HUES6 (cell line): ENCODE measurements around the gene TNS1.
A peak's percentile ranks its signal among the peaks of the same experiment; 100 is the strongest.

Experiments
- H3K27ac ChIP-seq: 2 replicates; pipeline ENCODE4 v1.7.0; 2013; ENCODE audit warnings: low read depth, mild to moderate bottlenecking, low read length, inconsistent platforms
- H3K27me3 ChIP-seq: 2 replicates; pipeline ENCODE4 v1.6.1; 2013; ENCODE audit warnings: low read length; ENCODE audit not compliant: control insufficient read depth, insufficient read depth
- H3K36me3 ChIP-seq: 2 replicates; pipeline ENCODE4 v1.6.1; 2013; ENCODE audit warnings: low read length; ENCODE audit not compliant: control insufficient read depth, insufficient read depth
- H3K4me1 ChIP-seq: 2 replicates; pipeline ENCODE4 v1.6.1; 2013; ENCODE audit warnings: low read length; ENCODE audit not compliant: control insufficient read depth, insufficient read depth
- H3K4me3 ChIP-seq: 2 replicates; pipeline ENCODE4 v1.5.1; 2013; ENCODE audit warnings: low read depth, low read length
- H3K9ac ChIP-seq: one replicate; pipeline ENCODE4 v1.6.1; 2013; ENCODE audit warnings: mild to moderate bottlenecking, low read length
- H3K9me3 ChIP-seq: 2 replicates; pipeline ENCODE4 v1.6.1; 2013; ENCODE audit warnings: low read depth, low read length; ENCODE audit not compliant: control insufficient read depth, insufficient read depth

The TNS1 gene

GRCh38 chr2:217986256-217986961, 16.4 kb downstream of the TNS1 start:
- Histone ChIP-seq H3K27me3 (no peaks in the 10 kb centered on the region), H3K27ac (no peak overlapping the region), H3K9me3 (peaks cover 4% of the 10 kb centered on the region; the same call in 1 of the 2 replicates), H3K4me3 (no peak overlapping the region), H3K9ac (no peak overlapping the region), H3K4me1 (peaks cover 12% of the 10 kb centered on the region), H3K36me3 (no peaks in the 10 kb centered on the region)

GRCh38 chr2:217983276-217984233, 19.2 kb downstream of the TNS1 start:
- Histone ChIP-seq H3K36me3 (no peaks in the 10 kb centered on the region), H3K27ac (no peak overlapping the region), H3K4me3 (no peak overlapping the region)

DNA sequence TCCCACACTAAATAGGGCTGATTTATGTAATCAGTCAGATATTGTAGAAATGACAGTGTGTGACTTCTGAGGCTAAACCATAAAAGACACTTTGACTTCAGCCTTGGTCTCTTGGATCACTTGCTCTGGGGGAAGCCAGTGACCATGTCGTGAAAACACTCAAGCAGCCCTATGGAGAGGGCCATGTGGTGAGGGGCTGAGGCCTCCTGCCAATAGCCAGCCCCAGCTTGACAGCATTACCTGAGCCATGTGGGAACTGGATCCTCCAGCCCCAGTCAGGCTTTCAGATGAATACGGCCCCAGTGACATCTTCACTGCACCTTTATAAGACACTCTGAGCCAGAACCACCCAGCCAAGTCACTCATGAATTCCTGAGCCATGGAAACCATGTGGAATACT, 20.8 kb downstream of the TNS1 start:
- Histone ChIP-seq H3K27me3 (peaks cover 15% of the 10 kb centered on the region), H3K9me3 (peaks cover 4% of the 10 kb centered on the region; the same call in 1 of the 2 replicates)

More at GRCh38 chr2:217983276-217984233, 19.2 kb downstream of the TNS1 start:
- H3K4me1 ChIP-seq, result peaks cover 19% of the 10 kb centered on the region
- H3K9ac ChIP-seq, result no peak overlapping the region
- H3K27me3 ChIP-seq, result peaks cover 3% of the 10 kb centered on the region; the same call in 1 of the 2 replicates
- peaks cover 4% of the 10 kb centered on the region; the same call in 1 of the 2 replicates for H3K9me3 ChIP-seq

GRCh38 chr2:217981084-217981730, 21.6 kb downstream of the TNS1 start:
- Histone ChIP-seq H3K9me3 (peaks cover 4% of the 10 kb centered on the region; the same call in 1 of the 2 replicates), H3K4me1 (peaks cover 17% of the 10 kb centered on the region)

More for the DNA sequence above, 20.8 kb downstream of the TNS1 start:
- no peak overlapping the region for H3K27ac ChIP-seq
- H3K36me3 ChIP-seq, result no peaks in the 10 kb centered on the region
- no peak overlapping the region for H3K9ac ChIP-seq
- no peak overlapping the region for H3K4me3 ChIP-seq
- peaks cover 17% of the 10 kb centered on the region for H3K4me1 ChIP-seq

DNA sequence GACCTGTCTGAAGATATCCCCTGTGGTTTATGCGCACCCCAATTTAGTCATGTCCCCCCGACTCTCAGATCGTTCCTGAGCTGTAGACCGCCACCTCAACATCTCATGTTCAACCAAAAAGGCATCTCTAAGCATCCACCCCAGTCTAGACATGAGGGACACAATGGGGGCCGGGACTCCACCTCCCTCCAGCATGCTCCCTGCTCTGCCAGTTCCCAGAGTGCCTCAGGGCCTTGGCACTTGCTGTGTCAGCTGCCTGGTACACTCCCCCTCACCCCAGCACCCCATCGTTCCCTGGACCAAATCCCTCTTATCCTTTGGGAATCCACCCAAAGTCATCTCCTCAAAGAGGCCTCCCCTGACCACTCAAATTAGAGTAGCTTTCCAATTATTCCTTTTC, 22.2 kb downstream of the TNS1 start:
- Histone ChIP-seq H3K27ac (no peak overlapping the region), H3K9ac (no peak overlapping the region), H3K4me1 (peaks cover 17% of the 10 kb centered on the region), H3K9me3 (peaks cover 4% of the 10 kb centered on the region; the same call in 1 of the 2 replicates), H3K36me3 (no peaks in the 10 kb centered on the region), H3K27me3 (peaks cover 21% of the 10 kb centered on the region), H3K4me3 (no peak overlapping the region)

More at GRCh38 chr2:217981084-217981730, 21.6 kb downstream of the TNS1 start:
- Histone ChIP-seq H3K27ac (no peak overlapping the region), H3K27me3 (peaks cover 20% of the 10 kb centered on the region), H3K4me3 (no peak overlapping the region), H3K36me3 (no peaks in the 10 kb centered on the region), H3K9ac (no peak overlapping the region)

DNA sequence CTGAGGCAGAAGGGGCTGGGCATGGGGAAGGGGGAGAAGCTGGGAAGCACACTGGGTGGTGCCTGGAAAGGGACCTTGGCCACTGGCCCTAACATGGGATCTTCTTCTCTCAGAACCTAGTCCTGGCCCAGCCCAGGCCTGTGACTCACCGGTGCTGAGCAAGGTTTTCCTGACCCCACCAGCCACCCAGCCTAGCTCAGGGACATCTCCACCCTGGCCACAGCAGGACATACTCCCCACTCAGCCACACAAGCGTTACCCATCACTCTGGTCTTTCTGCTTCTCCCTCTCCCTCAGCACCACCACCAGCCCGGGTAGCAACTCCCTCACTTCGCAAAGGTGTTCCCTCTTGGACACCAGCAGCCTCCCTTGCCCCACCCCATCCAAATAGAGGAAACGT, 22.8 kb downstream of the TNS1 start:
- no peak overlapping the region for H3K27ac ChIP-seq
- no peak overlapping the region for H3K4me3 ChIP-seq
- peaks cover 17% of the 10 kb centered on the region for H3K4me1 ChIP-seq
- H3K9ac ChIP-seq, result no peak overlapping the region
- no peaks in the 10 kb centered on the region for H3K36me3 ChIP-seq
- peaks cover 21% of the 10 kb centered on the region for H3K27me3 ChIP-seq
- peaks cover 4% of the 10 kb centered on the region; the same call in 1 of the 2 replicates for H3K9me3 ChIP-seq

- Histone ChIP-seq H3K27ac (no peak overlapping the region), H3K4me3 (peak overlapping the region; percentile 68), H3K9ac (peak overlapping the region; percentile 4), H3K9me3 (peaks cover 4% of the 10 kb centered on the region; the same call in 1 of the 2 replicates), H3K4me1 (peaks cover 17% of the 10 kb centered on the region), H3K36me3 (no peaks in the 10 kb centered on the region), H3K27me3 (peaks cover 21% of the 10 kb centered on the region)
Measured at GRCh38 chr2:217979151-217979811, 23.5 kb downstream of the TNS1 start.

GRCh38 chr2:217978536-217979150, 24.2 kb downstream of the TNS1 start:
- peak overlapping the region; percentile 68 for H3K4me3 ChIP-seq
- H3K9ac ChIP-seq, result peak overlapping the region; percentile 56

DNA sequence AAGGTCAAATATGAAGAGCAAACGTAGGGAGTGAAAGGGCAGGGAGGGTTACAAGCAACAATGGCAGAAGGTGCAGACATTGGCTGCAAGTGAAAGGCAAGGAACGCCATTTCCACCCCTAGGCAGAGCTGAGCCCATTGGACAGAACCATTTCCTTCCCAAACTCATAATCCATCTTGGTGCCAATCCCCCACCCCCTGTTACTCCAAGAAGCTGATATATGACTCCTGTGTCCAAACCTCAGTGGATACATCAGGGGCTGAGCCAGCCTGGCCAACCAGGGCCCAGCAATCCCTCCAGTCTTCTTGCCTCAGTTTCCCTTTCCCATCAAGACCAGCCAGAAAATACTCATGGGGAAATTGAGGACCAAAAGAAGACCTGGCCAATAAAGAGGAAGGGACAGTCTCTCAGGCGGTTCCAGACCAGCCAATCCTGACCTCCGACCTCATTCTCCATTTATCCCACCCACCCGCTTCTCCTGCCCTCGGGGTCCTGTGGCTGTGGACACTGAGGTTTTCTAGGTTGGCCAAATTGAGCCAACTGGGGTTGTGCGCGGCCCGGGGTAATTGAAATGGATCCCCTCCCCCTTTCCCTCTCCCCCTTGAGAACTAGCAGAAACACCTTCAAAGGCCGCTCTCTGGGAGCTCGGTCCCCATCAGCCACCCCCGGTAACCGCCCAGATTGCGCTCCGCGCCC, 24.8 kb downstream of the TNS1 start:
- H3K9ac ChIP-seq, result no peak overlapping the region

More at GRCh38 chr2:217978536-217979150, 24.2 kb downstream of the TNS1 start:
- H3K4me1 ChIP-seq, result peaks cover 17% of the 10 kb centered on the region
- no peaks in the 10 kb centered on the region for H3K36me3 ChIP-seq
- no peak overlapping the region for H3K27ac ChIP-seq
- peaks cover 4% of the 10 kb centered on the region; the same call in 1 of the 2 replicates for H3K9me3 ChIP-seq
- peaks cover 21% of the 10 kb centered on the region for H3K27me3 ChIP-seq

More for the DNA sequence above, 24.8 kb downstream of the TNS1 start:
- H3K36me3 ChIP-seq, result no peaks in the 10 kb centered on the region
- peak overlapping the region; percentile 68 for H3K4me3 ChIP-seq
- peaks cover 4% of the 10 kb centered on the region; the same call in 1 of the 2 replicates for H3K9me3 ChIP-seq
- no peak overlapping the region for H3K27ac ChIP-seq
- H3K4me1 ChIP-seq, result peaks cover 17% of the 10 kb centered on the region
- peaks cover 21% of the 10 kb centered on the region for H3K27me3 ChIP-seq
